ENCODE measurements around the gene SLC38A8.

The SLC38A8 gene

GRCh38 chr16:84059111-84059510 is 16.5 kb upstream of the SLC38A8 start:
- DNase-seq (ENCODE audit: low spot score): no peak
- no peak for TF ChIP-seq CTCF (IDR thresholded peaks at IDR 0.05; ENCODE audit: extremely low read depth, insufficient read depth, missing control alignments)
- in situ Hi-C loops (cut with MboI; ENCODE audit: low pct_unique_long_range_greater_than_20kb, low sequenced_read_pairs, unreplicated experiment): loop anchor here (25.0 kb wide), 1 partner anchor 97 kb away; the partner anchor contains the start of genes NECAB2 and OSGIN1

- no peak for TF ChIP-seq CTCF (IDR thresholded peaks at IDR 0.05; ENCODE audit: extremely low read depth, insufficient read depth, missing control alignments)
- in situ Hi-C loops (cut with MboI; ENCODE audit: low pct_unique_long_range_greater_than_20kb, low sequenced_read_pairs, unreplicated experiment): loop anchor here (25.0 kb wide), 1 partner anchor 96 kb away; the partner anchor contains the start of genes NECAB2 and OSGIN1
- no peak for DNase-seq (ENCODE audit: low spot score)
Observed at GRCh38 chr16:84058664-84059063, 16.1 kb upstream of the SLC38A8 start.

GRCh38 chr16:84058211-84058610 is 15.6 kb upstream of the SLC38A8 start:
- in situ Hi-C loops (cut with MboI; ENCODE audit: low pct_unique_long_range_greater_than_20kb, low sequenced_read_pairs, unreplicated experiment): loop anchor here (25.0 kb wide), 1 partner anchor 96 kb away; the partner anchor contains the start of genes NECAB2 and OSGIN1
- no peak for TF ChIP-seq CTCF (IDR thresholded peaks at IDR 0.05; ENCODE audit: extremely low read depth, insufficient read depth, missing control alignments)
- DNase-seq (ENCODE audit: low spot score): no peak

GRCh38 chr16:84056933-84057332 is 14.3 kb upstream of the SLC38A8 start:
- TF ChIP-seq CTCF (IDR thresholded peaks at IDR 0.05; ENCODE audit: extremely low read depth, insufficient read depth, missing control alignments): no peak
- in situ Hi-C loops (cut with MboI; ENCODE audit: low pct_unique_long_range_greater_than_20kb, low sequenced_read_pairs, unreplicated experiment): loop anchor here (25.0 kb wide), 1 partner anchor 95 kb away; the partner anchor contains the start of genes NECAB2 and OSGIN1
- DNase-seq (ENCODE audit: low spot score): no peak

- no peak for TF ChIP-seq CTCF (IDR thresholded peaks at IDR 0.05; ENCODE audit: extremely low read depth, insufficient read depth, missing control alignments)
- in situ Hi-C loops (cut with MboI; ENCODE audit: low pct_unique_long_range_greater_than_20kb, low sequenced_read_pairs, unreplicated experiment): loop anchor here (25.0 kb wide), 1 partner anchor 94 kb away; the partner anchor contains the start of genes NECAB2 and OSGIN1
Observed at GRCh38 chr16:84055801-84056634, 13.4 kb upstream of the SLC38A8 start.

GRCh38 chr16:84055366-84055765 is 12.8 kb upstream of the SLC38A8 start:
- TF ChIP-seq CTCF (IDR thresholded peaks at IDR 0.05; ENCODE audit: extremely low read depth, insufficient read depth, missing control alignments): no peak
- DNase-seq (ENCODE audit: low spot score): peak; percentile 8

More at GRCh38 chr16:84055801-84056634, 13.4 kb upstream of the SLC38A8 start:
- no peak for DNase-seq (ENCODE audit: low spot score)

More at GRCh38 chr16:84055366-84055765, 12.8 kb upstream of the SLC38A8 start:
- in situ Hi-C loops (cut with MboI; ENCODE audit: low pct_unique_long_range_greater_than_20kb, low sequenced_read_pairs, unreplicated experiment): loop anchor here (25.0 kb wide), 1 partner anchor 93 kb away; the partner anchor contains the start of genes NECAB2 and OSGIN1

Measured in GM13977 (cell line).